ENCODE data around the gene FAXDC2. TPM values are rescaled to one million over a fixed set of nuclear protein-coding genes. Genes with fewer than 3 reads are reported as not detected.

Gene FAXDC2
- total RNA-seq, 1 donor = 17.4 TPM

DNA sequence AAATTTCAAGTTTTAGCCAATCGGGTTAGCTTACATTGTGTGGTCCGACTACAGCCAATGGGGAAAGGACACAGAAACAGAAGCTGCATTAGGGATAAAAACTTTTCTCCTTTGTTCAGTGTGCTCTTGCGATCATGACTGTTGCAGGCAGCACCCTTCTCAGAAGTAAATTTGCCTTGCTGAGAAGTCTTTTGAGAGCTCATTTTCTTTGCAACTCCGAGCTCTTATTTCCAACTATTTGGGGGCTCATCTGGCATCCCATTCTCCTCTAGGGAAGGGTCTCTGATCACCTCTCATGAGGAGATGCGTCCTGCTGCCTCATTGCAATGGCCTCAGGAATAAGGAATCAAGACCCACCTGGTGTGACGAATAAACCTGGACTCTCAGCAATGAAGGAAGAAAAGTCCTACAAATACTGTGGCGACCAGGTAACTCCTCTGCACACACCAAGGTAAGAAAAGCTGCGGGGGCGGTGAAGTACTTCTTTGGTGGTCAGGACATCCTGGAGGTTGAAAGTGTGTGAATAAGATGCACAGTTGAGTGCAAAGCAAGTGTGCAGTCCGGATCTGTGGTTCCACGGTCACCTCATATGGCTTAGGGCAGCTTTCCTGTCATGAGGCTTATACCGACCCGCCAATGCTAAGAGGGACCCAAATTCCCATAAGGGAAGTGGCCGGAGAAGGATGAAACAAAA lies 28.4 kb upstream of the FAXDC2 start:
- no peak for DNase-seq (ENCODE audit: low read depth)
- TF ChIP-seq, protein P1, sequence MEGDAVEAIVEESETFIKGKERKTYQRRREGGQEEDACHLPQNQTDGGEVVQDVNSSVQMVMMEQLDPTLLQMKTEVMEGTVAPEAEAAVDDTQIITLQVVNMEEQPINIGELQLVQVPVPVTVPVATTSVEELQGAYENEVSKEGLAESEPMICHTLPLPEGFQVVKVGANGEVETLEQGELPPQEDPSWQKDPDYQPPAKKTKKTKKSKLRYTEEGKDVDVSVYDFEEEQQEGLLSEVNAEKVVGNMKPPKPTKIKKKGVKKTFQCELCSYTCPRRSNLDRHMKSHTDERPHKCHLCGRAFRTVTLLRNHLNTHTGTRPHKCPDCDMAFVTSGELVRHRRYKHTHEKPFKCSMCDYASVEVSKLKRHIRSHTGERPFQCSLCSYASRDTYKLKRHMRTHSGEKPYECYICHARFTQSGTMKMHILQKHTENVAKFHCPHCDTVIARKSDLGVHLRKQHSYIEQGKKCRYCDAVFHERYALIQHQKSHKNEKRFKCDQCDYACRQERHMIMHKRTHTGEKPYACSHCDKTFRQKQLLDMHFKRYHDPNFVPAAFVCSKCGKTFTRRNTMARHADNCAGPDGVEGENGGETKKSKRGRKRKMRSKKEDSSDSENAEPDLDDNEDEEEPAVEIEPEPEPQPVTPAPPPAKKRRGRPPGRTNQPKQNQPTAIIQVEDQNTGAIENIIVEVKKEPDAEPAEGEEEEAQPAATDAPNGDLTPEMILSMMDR (IDR thresholded peaks at IDR 0.05; ENCODE audit: insufficient read depth, low read length) = no peak
- H3K4me3 ChIP-seq (ENCODE audit: low read depth, low read length) = no peak overlapping the region

DNA sequence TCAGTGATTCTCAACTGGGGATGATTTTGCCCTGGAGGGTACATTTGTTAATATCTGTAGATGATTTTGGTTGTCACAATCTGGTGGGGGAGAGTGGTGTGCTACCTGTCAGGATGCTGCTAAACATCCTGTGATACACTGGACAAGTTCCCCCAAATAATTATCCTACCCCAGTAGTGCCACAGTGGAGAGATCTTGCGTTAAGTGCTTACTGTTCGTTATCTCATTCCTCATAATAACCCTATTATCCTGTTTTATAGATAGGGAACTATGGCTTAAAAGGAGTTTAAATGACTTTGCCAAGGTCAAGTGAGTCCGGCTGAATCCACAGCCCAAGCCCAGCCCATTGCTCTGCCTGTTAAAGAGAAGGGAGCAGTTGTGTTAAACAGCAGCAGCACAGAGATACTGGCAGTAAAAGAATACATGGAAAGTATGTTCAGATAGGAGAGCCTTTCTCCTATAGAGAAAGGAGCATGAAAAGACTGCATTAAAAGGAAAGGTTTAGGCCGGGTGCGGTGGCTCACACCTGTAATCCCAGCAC lies 23.5 kb upstream of the FAXDC2 start:
- H3K4me3 ChIP-seq (ENCODE audit: low read depth, low read length) = no peak overlapping the region
- TF ChIP-seq, protein P1 (IDR thresholded peaks at IDR 0.05; ENCODE audit: insufficient read depth, low read length) = no peak

DNA sequence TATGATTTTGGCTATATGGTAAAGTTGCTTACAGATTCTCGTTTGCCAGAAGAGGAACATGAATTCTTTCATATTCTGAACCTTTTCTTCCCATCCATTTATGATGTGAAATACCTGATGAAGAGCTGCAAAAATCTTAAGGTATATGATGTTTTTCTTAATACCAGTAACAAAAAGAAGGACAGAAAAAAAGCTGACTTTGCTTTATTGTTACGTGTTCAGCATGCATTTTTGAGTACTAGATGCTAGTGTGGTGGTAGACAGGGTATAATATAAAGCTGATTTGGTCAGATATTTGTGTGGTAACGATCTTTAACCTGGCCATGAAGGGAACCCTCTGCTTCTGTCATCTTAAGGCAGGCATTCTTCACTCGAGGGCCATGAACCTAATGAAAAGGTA lies 21.3 kb upstream of the FAXDC2 start:
- no peak overlapping the region for H3K4me3 ChIP-seq (ENCODE audit: low read depth, low read length)
- TF ChIP-seq, protein P1 (IDR thresholded peaks at IDR 0.05; ENCODE audit: insufficient read depth, low read length) = no peak
- DNase-seq (ENCODE audit: low read depth) = no peak

More for the DNA sequence above, 23.5 kb upstream of the FAXDC2 start:
- DNase-seq (ENCODE audit: low read depth) = no peak

DNA sequence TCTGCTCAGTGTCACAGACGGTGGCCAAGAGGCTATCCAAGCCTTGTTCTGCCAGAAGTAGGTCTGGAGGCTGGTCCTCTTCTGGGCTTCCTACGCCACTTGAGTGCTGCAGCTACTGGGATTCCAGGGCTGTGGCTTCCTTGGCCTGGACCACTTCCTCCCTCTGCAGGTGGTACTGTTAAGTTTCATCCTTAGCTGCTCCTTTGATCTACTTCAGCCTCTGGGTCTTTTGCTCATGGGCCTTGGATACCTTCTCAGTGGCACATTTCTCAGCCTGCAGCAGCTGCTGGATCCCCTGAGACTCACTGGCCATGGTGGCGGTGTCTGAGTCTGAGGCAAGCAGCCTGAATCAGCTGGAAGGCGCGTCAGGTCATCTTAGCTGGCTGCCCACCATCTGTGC lies 18.3 kb upstream of the FAXDC2 start:
- DNase-seq (ENCODE audit: low read depth) = no peak
- TF ChIP-seq, protein P1 (IDR thresholded peaks at IDR 0.05; ENCODE audit: insufficient read depth, low read length) = no peak
- H3K4me3 ChIP-seq (ENCODE audit: low read depth, low read length) = no peak overlapping the region

DNA sequence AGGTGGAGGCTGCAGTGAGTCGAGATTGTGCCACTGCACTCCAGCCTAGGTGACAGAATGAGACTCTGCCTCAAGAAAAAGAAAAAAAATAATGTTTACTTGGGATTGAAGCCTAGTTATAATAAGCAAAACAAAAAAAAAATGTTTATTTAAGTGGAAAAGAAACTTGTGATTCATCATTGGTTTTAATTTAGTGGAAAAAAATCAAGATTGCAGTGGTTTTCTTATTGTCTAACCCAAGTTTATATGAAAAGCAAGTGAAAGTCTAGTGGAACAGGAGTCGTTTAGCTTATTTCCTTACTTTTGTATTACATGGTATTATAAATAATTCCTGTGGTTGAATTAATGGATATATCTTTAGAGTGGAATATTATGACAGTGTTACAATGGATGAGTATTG lies 16.4 kb upstream of the FAXDC2 start:
- no peak overlapping the region for H3K4me3 ChIP-seq (ENCODE audit: low read depth, low read length)
- TF ChIP-seq, protein P1 (IDR thresholded peaks at IDR 0.05; ENCODE audit: insufficient read depth, low read length) = no peak
- no peak for DNase-seq (ENCODE audit: low read depth)

DNA sequence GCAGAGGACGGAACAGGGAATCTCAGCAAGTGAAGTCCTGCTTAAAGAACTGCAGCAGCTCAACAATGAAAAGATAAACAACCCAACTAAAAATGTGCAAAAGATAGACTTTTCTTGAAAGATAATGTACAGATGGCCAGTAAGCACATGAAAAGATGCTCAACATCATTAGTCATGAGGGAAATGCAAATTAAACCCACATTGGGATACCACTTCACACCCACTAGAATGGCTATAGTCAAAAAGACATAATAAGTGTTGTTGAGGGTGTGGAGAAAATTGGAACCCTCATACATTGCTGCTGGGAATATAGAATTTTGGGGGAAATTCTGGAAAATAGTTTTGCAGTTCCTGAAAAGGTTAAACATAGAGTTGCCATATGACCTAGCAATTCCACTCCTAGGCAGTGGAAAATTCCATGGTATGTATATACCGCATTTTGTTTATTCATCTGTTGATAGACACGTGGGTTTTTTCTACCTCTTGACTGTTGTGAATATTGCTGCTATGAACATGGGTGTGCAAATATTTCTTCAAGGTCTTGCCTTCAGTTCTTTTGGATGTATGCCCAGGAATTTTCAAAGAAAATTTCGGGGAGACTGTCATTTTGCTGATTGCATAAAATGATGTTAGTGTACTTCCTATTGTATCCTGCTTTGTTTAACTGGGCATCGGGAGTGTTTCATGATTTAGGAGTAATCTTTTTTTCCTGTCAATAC lies 15.2 kb upstream of the FAXDC2 start:
- TF ChIP-seq, protein P1 (IDR thresholded peaks at IDR 0.05; ENCODE audit: insufficient read depth, low read length) = no peak
- no peak overlapping the region for H3K4me3 ChIP-seq (ENCODE audit: low read depth, low read length)
- no peak for DNase-seq (ENCODE audit: low read depth)
